ENCODE data around the gene CCBE1.
"Not testable (repeated sequence)": the region's sequence is repeated elsewhere in the genome, so short reads cannot be mapped to it uniquely, and the experiment has no call there.

The CCBE1 gene

GRCh38 chr18:59659508-59660170 is 37.6 kb downstream of the CCBE1 start:
- no peaks in the 10 kb centered on the region for H3K36me3 ChIP-seq (ENCODE audit: control insufficient read depth, insufficient read depth, low read length)
- H3K4me3 ChIP-seq (ENCODE audit: low read length) = no peak overlapping the region
- no peaks in the 10 kb centered on the region for H3K9me3 ChIP-seq (ENCODE audit: control insufficient read depth, insufficient read depth, low read length)
- DNase-seq (ENCODE audit: low read depth, low spot score) = no peak
- H3K27ac ChIP-seq (ENCODE audit: low read length) = no peak overlapping the region
- no CpG with 5 or more reads among the region's 14 CpGs for WGBS (ENCODE audit: insufficient coverage, insufficient read length)
- no peaks in the 10 kb centered on the region for H3K27me3 ChIP-seq (ENCODE audit: control insufficient read depth, insufficient read depth, low read length)
- H3K4me1 ChIP-seq (ENCODE audit: control insufficient read depth, insufficient read depth, low read length) = no peaks in the 10 kb centered on the region

DNA sequence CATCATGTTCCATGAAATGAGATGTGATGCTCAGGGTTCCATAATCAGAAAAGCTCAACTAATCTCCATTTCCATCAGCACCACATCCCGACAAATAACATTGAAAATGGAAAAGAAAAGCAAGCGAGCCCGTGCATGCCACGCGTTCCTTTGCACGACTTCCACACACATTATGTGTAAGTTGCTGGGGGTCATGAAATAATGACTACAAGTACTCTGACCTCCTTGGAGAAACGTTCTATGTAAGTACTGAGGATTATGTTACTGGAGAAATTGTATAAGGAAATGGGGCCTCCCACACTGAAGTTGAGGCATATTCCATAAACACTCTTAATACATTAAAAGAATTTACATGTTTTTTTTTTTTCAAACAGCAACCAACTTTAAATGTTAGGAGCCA is 38.3 kb downstream of the CCBE1 start:
- no peak overlapping the region for H3K4me3 ChIP-seq (ENCODE audit: low read length)
- no peaks in the 10 kb centered on the region for H3K4me1 ChIP-seq (ENCODE audit: control insufficient read depth, insufficient read depth, low read length)
- WGBS (ENCODE audit: insufficient coverage, insufficient read length) = no CpG with 5 or more reads among the region's 7 CpGs
- DNase-seq (ENCODE audit: low read depth, low spot score) = no peak
- no peaks in the 10 kb centered on the region for H3K9me3 ChIP-seq (ENCODE audit: control insufficient read depth, insufficient read depth, low read length)
- no peaks in the 10 kb centered on the region for H3K36me3 ChIP-seq (ENCODE audit: control insufficient read depth, insufficient read depth, low read length)
- H3K27me3 ChIP-seq (ENCODE audit: control insufficient read depth, insufficient read depth, low read length) = no peaks in the 10 kb centered on the region
- no peak overlapping the region for H3K27ac ChIP-seq (ENCODE audit: low read length)

GRCh38 chr18:59657012-59657411 is 40.2 kb downstream of the CCBE1 start:
- H3K27ac ChIP-seq (ENCODE audit: low read length) = no peak overlapping the region
- no peak overlapping the region for H3K4me3 ChIP-seq (ENCODE audit: low read length)
- H3K36me3 ChIP-seq (ENCODE audit: control insufficient read depth, insufficient read depth, low read length) = no peaks in the 10 kb centered on the region
- no peaks in the 10 kb centered on the region for H3K27me3 ChIP-seq (ENCODE audit: control insufficient read depth, insufficient read depth, low read length)
- H3K4me1 ChIP-seq (ENCODE audit: control insufficient read depth, insufficient read depth, low read length) = no peaks in the 10 kb centered on the region
- no peaks in the 10 kb centered on the region for H3K9me3 ChIP-seq (ENCODE audit: control insufficient read depth, insufficient read depth, low read length)
- no peak for DNase-seq (ENCODE audit: low read depth, low spot score)
- no CpG with 5 or more reads among the region's 5 CpGs for WGBS (ENCODE audit: insufficient coverage, insufficient read length)

DNA sequence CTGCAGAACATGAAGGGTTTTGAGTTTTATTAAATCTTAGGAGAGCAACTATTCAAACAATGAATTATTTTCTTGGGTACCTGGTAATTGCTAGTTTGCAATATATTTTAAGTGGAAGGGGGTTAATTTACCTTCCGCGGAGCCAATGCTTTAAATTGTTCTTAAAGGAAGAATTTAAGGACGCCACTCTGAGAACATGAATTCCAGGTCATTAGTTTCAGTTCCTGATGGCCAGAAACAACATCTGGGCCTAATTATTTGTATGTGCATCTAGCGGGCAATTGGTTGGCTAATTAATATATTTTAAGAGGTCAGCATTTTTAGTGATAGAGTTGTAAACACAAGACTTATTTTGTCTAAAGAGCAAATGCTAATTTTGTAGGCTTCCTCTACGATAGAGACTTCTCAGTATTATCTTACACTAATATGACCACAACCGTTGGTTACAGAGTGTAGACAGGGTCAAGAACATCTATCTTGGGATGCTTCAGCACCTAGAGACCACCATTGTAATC is 40.8 kb downstream of the CCBE1 start:
- Histone ChIP-seq H3K4me1 (ENCODE audit: control insufficient read depth, insufficient read depth, low read length) (no peaks in the 10 kb centered on the region), H3K9me3 (ENCODE audit: control insufficient read depth, insufficient read depth, low read length) (no peaks in the 10 kb centered on the region)
- no CpG with 5 or more reads among the region's 6 CpGs for WGBS (ENCODE audit: insufficient coverage, insufficient read length)

GRCh38 chr18:59655676-59656075 is 41.5 kb downstream of the CCBE1 start:
- no peaks in the 10 kb centered on the region for H3K9me3 ChIP-seq (ENCODE audit: control insufficient read depth, insufficient read depth, low read length)
- no peaks in the 10 kb centered on the region; the same call in 1 of the 2 replicates for H3K4me1 ChIP-seq (ENCODE audit: control insufficient read depth, insufficient read depth, low read length)
- H3K27me3 ChIP-seq (ENCODE audit: control insufficient read depth, insufficient read depth, low read length) = no peaks in the 10 kb centered on the region
- H3K4me3 ChIP-seq (ENCODE audit: low read length) = no peak overlapping the region
- no peak overlapping the region for H3K27ac ChIP-seq (ENCODE audit: low read length)
- no peaks in the 10 kb centered on the region for H3K36me3 ChIP-seq (ENCODE audit: control insufficient read depth, insufficient read depth, low read length)
- WGBS (ENCODE audit: insufficient coverage, insufficient read length) = no CpG with 5 or more reads among the region's 2 CpGs
- no peak for DNase-seq (ENCODE audit: low read depth, low spot score)

More for the DNA sequence above, 40.8 kb downstream of the CCBE1 start:
- no peaks in the 10 kb centered on the region for H3K36me3 ChIP-seq (ENCODE audit: control insufficient read depth, insufficient read depth, low read length)
- H3K4me3 ChIP-seq (ENCODE audit: low read length) = no peak overlapping the region
- H3K27me3 ChIP-seq (ENCODE audit: control insufficient read depth, insufficient read depth, low read length) = no peaks in the 10 kb centered on the region
- no peak for DNase-seq (ENCODE audit: low read depth, low spot score)
- H3K27ac ChIP-seq (ENCODE audit: low read length) = no peak overlapping the region

DNA sequence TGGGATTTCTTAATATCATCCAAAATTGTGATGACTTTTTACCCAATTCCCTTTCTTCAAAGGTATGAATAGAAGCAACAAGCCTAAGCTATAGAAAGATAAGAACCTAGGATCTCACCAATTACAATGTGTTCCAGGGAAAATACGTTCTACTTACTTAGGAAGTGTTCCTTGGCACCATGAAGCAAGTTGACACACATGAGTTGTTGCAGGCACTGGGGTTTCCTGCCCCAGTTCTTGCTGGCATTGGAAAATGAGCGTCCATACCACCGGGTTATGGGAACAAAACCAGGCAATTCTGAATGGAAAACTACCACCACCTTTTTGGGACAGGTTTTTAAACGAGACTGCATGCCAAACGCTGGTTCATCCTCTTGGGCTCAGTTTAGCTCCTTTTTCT is 46.2 kb downstream of the CCBE1 start:
- H3K9me3 ChIP-seq (ENCODE audit: control insufficient read depth, insufficient read depth, low read length) = no peaks in the 10 kb centered on the region
- H3K27ac ChIP-seq (ENCODE audit: low read length) = no peak overlapping the region
- DNase-seq (ENCODE audit: low read depth, low spot score) = no peak
- H3K4me1 ChIP-seq (ENCODE audit: control insufficient read depth, insufficient read depth, low read length) = peaks cover 4% of the 10 kb centered on the region; the same call in 1 of the 2 replicates
- no peak overlapping the region for H3K4me3 ChIP-seq (ENCODE audit: low read length)
- H3K27me3 ChIP-seq (ENCODE audit: control insufficient read depth, insufficient read depth, low read length) = no peaks in the 10 kb centered on the region
- no CpG with 5 or more reads among the region's 5 CpGs for WGBS (ENCODE audit: insufficient coverage, insufficient read length)
- H3K36me3 ChIP-seq (ENCODE audit: control insufficient read depth, insufficient read depth, low read length) = no peaks in the 10 kb centered on the region

DNA sequence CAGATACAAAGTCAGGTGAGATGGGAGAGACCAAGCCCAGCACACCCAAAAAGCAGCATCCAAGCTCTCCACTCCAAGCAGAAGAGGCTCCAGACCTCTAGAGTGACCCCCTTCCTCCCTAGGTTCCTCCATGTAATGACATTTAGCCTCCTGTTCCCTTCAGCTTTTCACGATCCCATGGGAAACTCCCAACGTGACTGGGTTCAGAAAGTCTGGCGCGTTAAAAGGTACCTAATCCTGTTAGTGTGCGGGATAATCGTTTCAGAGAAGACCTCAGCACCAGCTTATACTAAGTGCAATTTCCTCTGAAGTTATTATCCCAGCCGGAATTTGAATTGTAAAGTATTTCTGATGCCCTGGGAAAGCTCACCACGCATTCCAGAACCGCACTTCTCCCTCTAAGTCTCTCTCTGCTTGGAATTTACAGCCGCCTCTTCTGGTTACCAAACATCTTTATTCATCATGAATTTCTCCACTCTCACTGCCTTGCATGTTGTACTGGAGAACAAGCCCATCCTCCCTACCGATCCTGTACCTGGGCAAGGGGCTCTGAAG is 46.9 kb downstream of the CCBE1 start:
- H3K27ac ChIP-seq (ENCODE audit: low read length) = no peak overlapping the region
- DNase-seq (ENCODE audit: low read depth, low spot score) = no peak
- no CpG with 5 or more reads among the region's 11 CpGs for WGBS (ENCODE audit: insufficient coverage, insufficient read length)
- peaks cover 4% of the 10 kb centered on the region; the same call in 1 of the 2 replicates for H3K4me1 ChIP-seq (ENCODE audit: control insufficient read depth, insufficient read depth, low read length)
- H3K36me3 ChIP-seq (ENCODE audit: control insufficient read depth, insufficient read depth, low read length) = no peaks in the 10 kb centered on the region
- H3K9me3 ChIP-seq (ENCODE audit: control insufficient read depth, insufficient read depth, low read length) = no peaks in the 10 kb centered on the region
- no peak overlapping the region for H3K4me3 ChIP-seq (ENCODE audit: low read length)
- H3K27me3 ChIP-seq (ENCODE audit: control insufficient read depth, insufficient read depth, low read length) = no peaks in the 10 kb centered on the region

DNA sequence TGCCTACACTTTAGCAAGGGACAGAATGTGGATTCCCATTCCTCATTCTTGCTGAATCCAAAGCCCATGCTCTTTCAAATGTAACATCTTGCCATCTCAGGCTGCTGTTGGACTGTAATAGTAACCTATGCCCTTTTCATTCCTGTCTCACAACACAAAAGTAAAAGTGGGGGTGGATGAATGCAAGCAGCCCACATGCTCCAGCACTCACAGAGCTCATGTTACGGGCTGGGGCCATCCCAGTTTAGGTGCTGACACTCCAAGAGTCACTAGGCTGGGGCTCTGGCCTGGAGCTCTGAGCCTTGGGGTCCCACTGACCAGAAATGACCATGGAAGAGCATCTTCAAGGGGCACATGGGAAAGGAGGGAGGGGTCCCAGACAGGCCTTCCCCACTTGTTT is 47.6 kb downstream of the CCBE1 start:
- Histone ChIP-seq H3K4me1 (ENCODE audit: control insufficient read depth, insufficient read depth, low read length) (peaks cover 4% of the 10 kb centered on the region; the same call in 1 of the 2 replicates), H3K27ac (ENCODE audit: low read length) (no peak overlapping the region), H3K27me3 (ENCODE audit: control insufficient read depth, insufficient read depth, low read length) (no peaks in the 10 kb centered on the region), H3K9me3 (ENCODE audit: control insufficient read depth, insufficient read depth, low read length) (no peaks in the 10 kb centered on the region), H3K4me3 (ENCODE audit: low read length) (no peak overlapping the region), H3K36me3 (ENCODE audit: control insufficient read depth, insufficient read depth, low read length) (no peaks in the 10 kb centered on the region)
- no peak for DNase-seq (ENCODE audit: low read depth, low spot score)
- no CpG with 5 or more reads among the region's 1 CpG for WGBS (ENCODE audit: insufficient coverage, insufficient read length)

GRCh38 chr18:59648469-59648868 is 48.8 kb downstream of the CCBE1 start:
- not testable (repeated sequence) for H3K36me3 ChIP-seq (ENCODE audit: control insufficient read depth, insufficient read depth, low read length); H3K27me3 ChIP-seq (ENCODE audit: control insufficient read depth, insufficient read depth, low read length); H3K4me3 ChIP-seq (ENCODE audit: low read length); H3K4me1 ChIP-seq (ENCODE audit: control insufficient read depth, insufficient read depth, low read length); H3K9me3 ChIP-seq (ENCODE audit: control insufficient read depth, insufficient read depth, low read length); H3K27ac ChIP-seq (ENCODE audit: low read length); DNase-seq (ENCODE audit: low read depth, low spot score)
- no CpG with 5 or more reads among the region's 10 CpGs for WGBS (ENCODE audit: insufficient coverage, insufficient read length)

GRCh38 chr18:59646963-59647307 is 50.3 kb downstream of the CCBE1 start:
- no peak for DNase-seq (ENCODE audit: low read depth, low spot score)
- no peak overlapping the region for H3K4me3 ChIP-seq (ENCODE audit: low read length)

More at GRCh38 chr18:59646963-59647307, 50.3 kb downstream of the CCBE1 start:
- Histone ChIP-seq H3K4me1 (ENCODE audit: control insufficient read depth, insufficient read depth, low read length) (peaks cover 4% of the 10 kb centered on the region; the same call in 1 of the 2 replicates), H3K27ac (ENCODE audit: low read length) (no peak overlapping the region), H3K36me3 (ENCODE audit: control insufficient read depth, insufficient read depth, low read length) (no peaks in the 10 kb centered on the region), H3K27me3 (ENCODE audit: control insufficient read depth, insufficient read depth, low read length) (no peaks in the 10 kb centered on the region), H3K9me3 (ENCODE audit: control insufficient read depth, insufficient read depth, low read length) (no peaks in the 10 kb centered on the region)
- no CpG with 5 or more reads among the region's 2 CpGs for WGBS (ENCODE audit: insufficient coverage, insufficient read length)
